GM19025 (cell line): Measurements from ENCODE around the gene NXPH4.

Source experiments
- ATAC-seq: cut with Tn5 transposase; IDR thresholded peaks from one replicate; pipeline ENCODE4 v1.9.1; 2021; ENCODE audit warnings: mild to moderate bottlenecking, low read depth, moderate library complexity; ENCODE audit not compliant: unreplicated experiment

NXPH4 gene

GRCh38 chr12:57240066-57240921 lies 23.7 kb downstream of the NXPH4 start:
- no peak for ATAC-seq

- no peak for ATAC-seq
Measured at GRCh38 chr12:57240926-57241401, 24.4 kb downstream of the NXPH4 start.

GRCh38 chr12:57241402-57242310 lies 25.1 kb downstream of the NXPH4 start:
- ATAC-seq, result no peak

GRCh38 chr12:57242329-57242690 lies 25.7 kb downstream of the NXPH4 start:
- ATAC-seq, result no peak

- ATAC-seq, result peak; percentile 30
Measured at GRCh38 chr12:57242691-57243454, 26.3 kb downstream of the NXPH4 start.

GRCh38 chr12:57243521-57244311 lies 27.1 kb downstream of the NXPH4 start:
- no peak for ATAC-seq

GRCh38 chr12:57244312-57244696 lies 27.7 kb downstream of the NXPH4 start:
- ATAC-seq, result no peak

- ATAC-seq, result no peak
Measured at GRCh38 chr12:57247041-57247440, 30.4 kb downstream of the NXPH4 start.

GRCh38 chr12:57248934-57249742 lies 32.5 kb downstream of the NXPH4 start:
- ATAC-seq, result no peak

- no peak for ATAC-seq
Measured at GRCh38 chr12:57250541-57250940, 33.9 kb downstream of the NXPH4 start.

- ATAC-seq, result no peak
Measured at GRCh38 chr12:57250956-57251355, 34.4 kb downstream of the NXPH4 start, which contains the start of gene STAC3. STAC3 (minus strand) TSS chr12:57251187; CDS start chr12:57249636, 1,551 bp downstream.

- ATAC-seq, result no peak
Measured at GRCh38 chr12:57254506-57255280, 38.1 kb downstream of the NXPH4 start.

- no peak for ATAC-seq
Measured at GRCh38 chr12:57255916-57256315, 39.3 kb downstream of the NXPH4 start.

GRCh38 chr12:57258977-57259970 lies 42.7 kb downstream of the NXPH4 start:
- ATAC-seq, result no peak

GRCh38 chr12:57260366-57260765 lies 43.8 kb downstream of the NXPH4 start:
- ATAC-seq, result no peak

GRCh38 chr12:57261428-57261865 lies 44.9 kb downstream of the NXPH4 start:
- ATAC-seq, result no peak
